T follicular helper cell (primary cell): Measurements from ENCODE around the gene FMO5.
"Not testable (repeated sequence)": the region's sequence is repeated elsewhere in the genome, so short reads cannot be mapped to it uniquely, and the experiment has no call there.

Source experiments
- DNase-seq: peaks from one replicate; pipeline ENCODE4 v3.0.0-alpha.2; 2020; ENCODE audit warnings: low read depth

The FMO5 gene

DNA sequence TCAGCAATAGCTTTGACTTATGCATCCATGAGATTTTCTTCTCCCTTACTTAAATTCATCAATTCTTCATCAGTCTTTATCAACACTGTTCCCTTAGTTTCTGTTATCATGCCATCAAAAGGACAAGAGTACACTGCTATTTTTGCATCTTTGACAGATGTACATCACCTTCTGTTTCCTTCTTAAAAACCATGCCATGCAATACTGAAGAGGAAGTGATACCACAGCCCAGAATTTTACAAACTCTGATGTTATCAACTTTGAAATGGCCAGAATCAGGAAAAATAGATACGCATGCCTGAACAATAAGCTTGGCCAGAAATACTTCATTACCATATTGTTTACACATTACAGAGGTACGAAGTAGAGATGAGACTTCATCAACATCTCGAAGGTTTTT lies 21.1 kb downstream of the FMO5 start:
- DNase-seq = no peak

DNA sequence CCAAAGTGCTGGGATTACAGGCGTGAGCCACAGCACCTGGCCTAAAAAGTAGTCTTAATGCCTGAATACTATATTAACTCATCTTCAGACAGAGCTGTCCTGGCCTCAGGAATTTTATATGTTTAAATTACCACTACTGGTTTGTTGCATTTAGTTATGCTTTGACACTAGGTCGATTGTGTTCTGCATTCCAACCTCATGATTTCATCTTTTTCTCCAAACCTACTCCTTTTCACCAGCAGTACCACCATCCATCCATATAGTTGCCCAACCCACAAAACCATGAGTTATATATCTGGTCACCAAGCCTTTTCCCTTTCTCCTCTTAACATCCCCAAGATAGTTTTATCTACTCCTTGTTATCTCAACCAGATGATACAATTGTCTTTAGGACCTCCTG lies 22.6 kb downstream of the FMO5 start:
- DNase-seq = no peak

DNA sequence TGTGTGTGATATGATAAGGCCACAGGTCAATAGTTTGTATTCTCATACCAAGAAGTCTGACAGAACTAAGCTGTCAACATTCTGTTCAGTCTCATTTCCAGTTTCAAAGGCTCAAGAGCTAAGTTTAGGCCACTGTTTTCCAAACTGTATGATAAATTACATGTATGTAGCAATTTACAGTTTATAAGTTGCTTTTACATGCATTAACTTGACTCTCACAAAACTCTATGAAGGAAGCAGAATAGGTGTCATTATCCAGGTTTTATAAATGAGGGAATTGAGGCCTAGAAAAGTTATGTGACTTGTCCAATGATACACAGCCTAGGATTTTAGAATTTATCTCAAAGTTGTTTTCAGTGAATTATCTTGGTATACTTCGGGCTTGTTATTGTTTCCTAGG lies 23.4 kb downstream of the FMO5 start:
- DNase-seq = no peak

DNA sequence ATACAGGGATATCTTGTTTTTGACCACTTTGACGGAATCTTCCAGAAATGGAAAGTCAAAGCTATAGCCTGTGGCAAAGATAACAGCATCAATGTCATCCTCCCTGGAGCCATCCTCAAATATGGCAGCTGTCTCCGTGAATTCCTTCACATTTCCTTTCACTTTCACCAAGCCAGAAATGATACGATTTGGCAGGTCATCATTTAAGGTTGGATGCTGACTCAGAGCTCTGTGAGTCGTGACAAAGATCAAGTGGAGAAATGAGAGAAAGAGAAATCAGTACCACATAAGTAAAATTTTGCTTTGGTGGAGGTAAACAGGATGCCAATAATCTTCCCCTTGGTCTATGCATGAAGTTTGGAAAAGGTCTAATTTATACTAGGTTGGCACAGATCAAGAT lies 23.9 kb downstream of the FMO5 start:
- DNase-seq = no peak

DNA sequence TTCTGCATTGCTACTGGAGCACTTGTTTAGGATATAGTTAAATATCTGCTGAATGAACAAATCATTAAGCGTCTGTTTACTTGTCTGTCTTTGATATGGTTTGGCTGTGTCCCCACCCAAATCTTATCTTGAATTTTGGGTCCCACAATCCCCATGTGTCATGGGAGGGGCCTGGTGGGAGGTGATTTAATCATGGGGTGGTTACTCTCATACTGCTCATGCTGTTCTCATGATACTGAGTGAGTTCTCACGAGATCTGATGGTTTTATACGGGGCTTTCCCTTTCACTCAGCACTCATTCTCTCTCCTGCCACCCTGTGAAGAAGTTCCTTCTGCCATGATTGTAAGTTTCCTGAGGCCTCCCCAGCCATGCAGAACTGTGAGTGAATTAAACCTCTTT lies 27.8 kb downstream of the FMO5 start:
- not testable (repeated sequence) for DNase-seq

DNA sequence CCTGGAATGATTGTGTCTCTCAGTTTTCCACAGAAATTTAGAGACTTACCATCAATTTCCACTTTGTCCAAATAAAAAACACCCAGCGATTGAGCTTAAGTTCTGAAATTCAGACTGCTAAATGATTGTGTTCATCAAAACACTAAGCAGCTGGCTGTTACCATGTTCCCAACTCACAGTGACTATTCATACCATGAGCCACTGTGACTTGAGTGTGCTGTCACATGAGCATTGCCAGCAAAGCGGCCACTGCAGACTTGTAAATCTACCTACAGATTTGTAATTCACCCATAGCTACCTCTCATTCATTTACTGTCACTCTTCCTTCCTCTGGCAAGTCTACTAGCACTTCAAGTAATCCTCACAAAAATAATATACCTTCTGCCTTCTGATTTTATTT lies 35.6 kb downstream of the FMO5 start:
- DNase-seq = no peak

DNA sequence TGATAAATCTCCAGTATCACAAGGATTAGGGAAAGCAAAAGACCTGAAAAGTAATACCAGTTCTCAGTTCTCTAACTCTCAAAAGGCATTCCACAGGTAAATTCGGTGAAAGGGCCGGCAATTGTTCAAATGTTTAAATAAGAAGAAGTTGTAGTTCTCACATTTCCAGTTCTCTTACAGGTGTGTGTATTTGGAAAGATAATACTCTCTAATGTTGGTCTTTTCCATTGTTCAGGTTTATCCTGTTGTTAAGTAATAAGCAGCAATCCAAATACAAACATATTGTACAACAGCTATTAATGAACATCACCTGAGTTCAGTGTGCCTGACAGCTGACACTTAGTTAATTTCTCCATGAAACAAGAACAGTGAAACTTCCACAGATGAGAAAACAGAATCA lies 39.7 kb downstream of the FMO5 start:
- DNase-seq = no peak

DNA sequence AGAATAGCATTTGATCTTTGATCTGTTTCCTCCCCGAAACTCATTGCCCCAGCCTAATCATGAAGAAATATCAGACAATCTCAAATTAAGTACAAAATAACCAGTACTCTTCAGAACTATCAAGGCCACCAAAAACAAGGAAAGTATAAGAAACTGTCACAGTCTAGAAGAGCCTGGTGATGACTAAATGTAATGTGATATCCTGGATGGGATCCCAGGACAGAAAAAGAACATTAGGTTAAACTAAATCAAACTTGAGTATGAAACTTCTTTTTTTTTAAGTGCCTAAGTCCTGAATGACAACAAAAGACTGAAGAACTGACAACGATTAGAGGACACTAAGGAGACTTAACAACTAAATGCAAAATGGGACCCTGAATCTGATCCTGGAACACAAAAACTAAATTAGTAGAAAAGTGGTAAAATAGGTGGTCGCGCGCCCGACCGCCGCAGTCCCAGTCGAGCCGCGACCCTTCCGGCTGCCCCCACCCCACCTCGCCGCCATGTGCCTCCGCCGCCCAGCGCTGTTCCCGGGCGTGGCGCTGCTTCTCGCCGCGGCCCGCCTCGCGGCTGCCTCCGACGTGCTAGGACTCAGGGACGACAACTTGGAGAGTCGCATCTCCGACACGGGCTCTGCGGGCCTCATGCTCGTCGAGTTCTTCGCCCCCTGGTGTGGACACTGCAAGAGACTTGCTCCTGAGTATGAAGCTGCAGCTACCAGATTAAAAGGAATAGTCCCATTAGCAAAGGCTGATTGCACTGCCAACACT lies 47.3 kb downstream of the FMO5 start:
- no peak for DNase-seq

DNA sequence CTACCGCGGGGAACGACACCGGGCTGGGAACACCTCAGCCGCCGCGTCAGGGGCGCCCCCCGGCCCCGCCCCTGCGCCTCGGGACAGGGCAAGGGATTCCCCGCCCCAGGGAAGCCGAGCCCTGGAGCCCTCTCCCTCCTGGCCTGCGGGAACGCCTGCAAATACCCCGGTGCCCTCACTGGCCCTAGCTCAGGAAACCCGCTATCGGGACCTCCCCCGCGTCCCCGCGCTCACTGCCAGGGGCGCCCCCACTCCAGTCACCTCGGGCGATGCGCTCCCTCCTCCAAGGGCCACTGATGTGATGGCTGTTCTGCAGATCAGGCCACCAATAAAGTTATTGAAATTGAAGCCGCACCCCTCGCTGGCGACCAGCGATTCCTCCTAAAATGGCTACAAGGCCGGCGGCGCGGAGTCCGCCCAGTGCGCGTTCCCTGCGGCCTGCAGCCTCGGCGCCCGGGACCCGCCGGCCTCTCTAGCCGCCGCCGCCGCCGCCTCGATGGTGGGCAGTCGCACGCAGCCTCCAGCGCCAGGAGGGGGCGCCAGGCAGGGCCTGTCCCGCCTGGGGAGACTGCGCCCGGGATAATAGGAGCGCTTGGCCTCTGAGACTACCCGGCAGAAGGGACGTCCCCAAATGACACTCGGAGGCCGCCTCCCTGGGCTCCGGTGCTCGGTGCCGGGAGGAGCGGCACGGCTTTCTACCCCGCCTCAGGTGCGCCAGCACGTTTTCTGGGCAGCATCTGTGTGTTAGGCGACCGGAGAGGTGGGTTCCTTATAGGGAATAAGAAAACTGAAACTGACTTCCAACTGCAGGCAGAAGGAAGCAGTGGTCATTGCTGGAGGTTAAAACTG lies 52.7 kb downstream of the FMO5 start, which contains the start of gene PRKAB2:
TSS of gene PRKAB2 (minus strand) at position 303 of the 849 bp plus-strand sequence. CDS start 326 bp downstream, outside the sequence.
- DNase-seq = peak; percentile 61

DNA sequence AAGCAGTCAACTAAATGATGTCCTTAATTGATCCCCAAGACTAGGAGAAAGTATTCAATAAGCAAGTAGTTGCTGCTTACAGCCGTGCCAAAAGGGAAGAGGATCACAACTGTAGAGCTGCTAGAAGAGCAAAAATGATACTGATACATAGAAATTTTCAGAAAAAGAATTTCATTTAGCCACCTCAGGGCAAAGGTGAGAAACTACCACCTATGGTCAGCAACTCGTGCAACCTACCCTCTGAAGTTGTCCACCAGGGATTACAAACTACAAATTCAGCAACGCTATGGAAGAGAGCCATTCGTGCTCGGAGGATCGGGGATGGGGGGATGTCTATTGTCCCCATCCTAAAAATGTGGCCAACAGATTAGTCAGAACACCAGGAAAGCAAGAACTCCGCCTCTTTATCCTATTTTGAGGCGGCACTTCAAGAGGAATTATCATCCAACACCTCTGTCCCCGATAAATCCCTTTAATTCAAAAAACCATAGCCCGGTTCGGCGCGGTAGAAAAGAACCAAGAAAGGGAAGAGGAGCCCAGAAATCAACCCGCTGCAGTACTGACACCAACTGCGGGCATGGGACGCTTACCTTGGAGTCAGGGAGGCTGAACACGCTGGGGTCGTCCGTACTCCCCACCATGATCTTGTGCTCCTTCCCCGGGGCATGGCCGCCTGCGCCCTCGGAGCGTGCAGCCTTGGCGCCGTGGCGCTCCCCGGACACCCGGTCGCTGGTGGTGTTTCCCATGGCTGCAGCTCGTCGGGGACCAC lies 53.6 kb downstream of the FMO5 start:
- no peak for DNase-seq

DNA sequence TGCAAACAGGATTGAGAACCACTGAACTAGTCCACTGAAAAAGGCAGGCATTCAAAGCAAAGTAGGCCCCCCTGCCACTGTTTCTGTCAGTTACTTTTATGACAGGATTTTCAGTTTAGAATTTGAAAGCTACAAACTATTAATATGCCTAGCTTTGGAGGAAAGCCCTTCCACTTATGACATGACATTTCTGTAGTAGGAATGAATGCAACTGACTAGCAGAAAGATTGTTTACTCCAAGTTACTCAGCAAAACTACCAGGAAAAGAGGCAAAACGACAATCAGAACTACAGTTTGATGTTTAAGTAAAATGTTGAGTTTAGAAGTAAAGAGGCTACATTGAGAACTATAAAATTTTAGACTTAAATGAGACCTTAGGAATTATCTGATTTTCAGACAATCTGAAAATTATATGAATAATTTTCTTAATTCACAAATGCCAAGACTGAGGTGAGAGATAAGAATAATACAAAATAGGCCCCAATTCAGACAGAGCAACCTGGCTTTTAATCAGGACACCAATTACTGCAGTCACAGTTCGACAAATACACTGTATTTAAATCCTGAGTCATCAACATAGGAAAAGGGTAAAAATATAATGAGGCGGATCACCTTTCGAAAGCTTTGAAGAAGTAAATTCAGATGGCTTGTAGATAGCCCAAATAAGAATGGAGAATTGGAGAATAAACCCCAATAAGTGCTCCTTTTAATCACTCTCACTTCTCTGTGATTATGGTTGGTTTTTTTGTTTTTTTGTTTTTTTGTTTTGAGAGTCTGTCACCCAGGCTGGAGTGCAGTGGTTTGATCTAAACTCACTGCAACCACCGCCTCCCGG lies 55.1 kb downstream of the FMO5 start:
- DNase-seq = no peak

DNA sequence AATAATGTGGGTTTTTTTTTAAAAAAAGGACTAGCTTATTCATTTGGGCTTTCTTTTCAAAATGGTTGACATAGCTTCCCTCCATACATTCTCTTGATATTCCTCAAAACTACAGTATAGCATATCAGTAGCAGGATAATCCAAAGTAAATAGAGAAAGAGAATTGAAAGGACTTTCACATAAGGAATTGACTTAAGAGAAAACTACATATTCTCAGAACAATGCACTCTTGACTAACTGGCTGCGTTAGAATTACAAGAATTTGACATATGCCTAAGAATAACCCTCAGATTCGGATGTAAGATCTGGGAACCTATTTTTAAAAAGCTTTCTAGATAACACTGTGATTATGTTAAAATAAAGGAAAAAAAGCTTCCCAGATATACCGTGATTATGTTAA lies 56.0 kb downstream of the FMO5 start:
- no peak for DNase-seq

DNA sequence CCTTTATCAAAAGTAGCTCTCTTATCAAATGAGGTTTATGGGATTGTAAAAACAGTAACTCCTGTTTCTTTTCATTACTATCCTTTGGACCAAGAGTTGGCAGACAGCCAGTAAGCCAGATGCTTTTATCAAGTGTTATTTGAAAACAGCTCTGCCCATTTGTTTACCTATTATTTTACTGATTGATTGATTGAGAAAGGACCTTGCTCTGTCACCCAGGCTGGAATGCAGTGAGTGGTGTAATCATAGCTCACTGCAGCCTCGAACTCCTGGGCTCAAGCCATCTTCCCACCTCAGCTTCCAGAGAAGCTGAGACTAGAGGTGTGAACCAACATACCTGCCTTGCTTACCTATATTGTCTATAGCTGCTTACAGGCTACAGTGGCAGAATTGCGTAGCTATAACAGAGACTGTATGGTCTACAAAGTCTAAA lies 56.5 kb downstream of the FMO5 start:
- DNase-seq = no peak

DNA sequence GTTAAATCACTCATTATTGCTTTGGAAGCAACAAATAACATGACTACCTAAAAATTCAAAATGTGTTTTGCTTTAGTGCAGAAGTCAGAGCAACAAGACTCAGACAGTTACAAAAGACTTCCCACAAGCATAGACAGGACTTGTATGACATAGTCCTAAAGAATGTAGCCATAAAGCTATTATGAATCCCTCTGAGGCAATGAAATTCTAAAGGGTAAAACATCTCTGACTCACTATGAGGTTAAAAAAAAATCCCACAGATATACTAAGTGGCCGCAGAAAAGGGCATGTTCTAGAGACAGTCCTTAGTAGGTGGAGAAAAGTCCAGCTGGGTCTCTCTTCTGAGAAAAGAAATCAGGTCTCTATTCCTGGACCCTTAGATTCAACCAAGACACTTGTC lies 57.8 kb downstream of the FMO5 start:
- DNase-seq = no peak

DNA sequence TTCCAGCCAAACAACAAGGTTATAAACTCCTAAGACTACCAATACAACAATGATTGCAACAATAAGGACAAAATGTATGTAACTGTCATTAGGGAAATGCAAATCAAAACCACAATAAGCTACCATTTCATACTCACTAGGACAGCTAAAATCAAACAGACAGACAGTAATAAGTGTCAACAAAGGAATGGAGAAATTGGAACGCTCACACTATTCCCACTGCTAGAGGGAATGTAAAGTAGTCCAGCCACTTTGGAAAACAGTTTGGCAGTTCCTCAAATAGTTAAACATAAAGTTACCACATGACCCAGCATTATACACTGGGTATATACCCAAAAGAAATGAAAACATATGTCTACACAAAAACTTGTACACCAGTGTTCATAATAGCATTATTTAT lies 62.1 kb downstream of the FMO5 start:
- DNase-seq = no peak

DNA sequence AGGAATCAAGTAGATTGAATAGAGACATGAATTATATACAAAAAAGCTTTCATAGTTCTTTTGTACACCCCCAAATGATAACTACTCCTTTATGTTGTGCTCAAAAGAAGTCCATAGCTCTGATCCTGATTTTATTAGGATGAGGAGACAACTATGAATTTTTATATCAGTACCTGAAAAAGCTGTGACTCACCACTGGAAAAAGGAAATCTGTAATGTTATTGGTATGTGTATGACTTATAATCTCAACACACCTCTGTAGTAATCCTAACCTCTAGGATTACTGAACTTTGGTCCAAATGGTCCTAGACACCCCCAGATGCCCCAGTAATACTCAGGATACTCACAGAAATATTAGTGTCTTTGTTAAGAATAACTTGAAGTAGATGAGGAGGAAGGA lies 63.0 kb downstream of the FMO5 start:
- DNase-seq = no peak

DNA sequence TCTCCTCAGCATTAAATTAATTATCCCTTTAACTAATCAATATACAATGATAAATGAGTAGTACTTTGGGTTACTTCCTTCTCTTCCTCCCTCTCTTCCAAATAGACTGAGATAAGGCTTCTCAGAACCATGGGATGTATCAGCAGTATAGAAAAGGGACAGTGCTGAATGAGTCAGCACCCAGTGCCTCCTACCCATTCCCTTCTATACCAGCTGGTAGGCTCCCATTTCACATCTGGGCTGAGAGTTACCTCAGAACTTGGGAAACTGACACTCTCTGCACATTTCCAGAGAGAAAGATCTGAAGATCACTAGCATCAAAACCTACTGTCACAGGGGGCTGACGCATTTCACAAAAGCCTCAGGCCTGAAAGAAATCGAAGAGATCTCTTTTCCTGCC lies 68.0 kb downstream of the FMO5 start:
- DNase-seq = not testable (repeated sequence)

DNA sequence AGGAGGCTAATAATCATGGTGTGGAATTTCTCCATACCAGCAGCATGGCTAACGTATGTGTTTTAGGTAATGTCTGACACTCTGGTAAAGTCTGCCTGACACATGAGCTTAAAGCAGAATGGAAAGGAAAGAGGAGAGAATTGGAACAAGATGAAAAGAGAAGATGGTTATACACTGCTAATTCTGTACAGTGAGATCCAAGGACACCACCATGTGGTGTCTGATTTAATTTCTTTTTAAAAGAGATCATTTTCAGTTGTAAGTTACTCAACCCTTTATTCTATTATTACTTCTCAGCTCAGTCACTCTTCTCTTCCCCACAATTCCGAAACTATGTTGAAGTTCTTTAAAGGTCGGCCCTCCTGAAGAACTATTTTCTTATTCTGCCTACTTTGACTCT lies 68.5 kb downstream of the FMO5 start:
- DNase-seq = no peak

DNA sequence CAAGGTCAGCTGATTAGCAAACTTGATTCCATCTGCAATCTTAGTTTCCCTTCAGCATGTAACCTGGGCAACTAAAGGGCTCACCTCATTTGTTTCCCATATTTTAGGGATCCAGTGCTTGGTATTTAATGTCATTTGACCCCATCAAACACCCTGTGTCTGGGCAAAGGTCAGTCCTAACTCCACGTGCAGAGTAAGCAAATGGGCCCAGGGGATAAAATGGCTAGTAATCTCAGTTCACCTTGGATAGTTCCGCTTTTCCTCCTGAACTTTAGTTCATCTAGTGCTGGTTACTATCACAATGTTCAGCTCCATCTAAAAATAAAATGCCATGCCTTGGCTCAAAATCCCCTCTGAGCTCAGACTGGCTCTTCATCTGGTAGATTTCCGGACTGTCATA lies 72.4 kb downstream of the FMO5 start:
- DNase-seq = no peak

DNA sequence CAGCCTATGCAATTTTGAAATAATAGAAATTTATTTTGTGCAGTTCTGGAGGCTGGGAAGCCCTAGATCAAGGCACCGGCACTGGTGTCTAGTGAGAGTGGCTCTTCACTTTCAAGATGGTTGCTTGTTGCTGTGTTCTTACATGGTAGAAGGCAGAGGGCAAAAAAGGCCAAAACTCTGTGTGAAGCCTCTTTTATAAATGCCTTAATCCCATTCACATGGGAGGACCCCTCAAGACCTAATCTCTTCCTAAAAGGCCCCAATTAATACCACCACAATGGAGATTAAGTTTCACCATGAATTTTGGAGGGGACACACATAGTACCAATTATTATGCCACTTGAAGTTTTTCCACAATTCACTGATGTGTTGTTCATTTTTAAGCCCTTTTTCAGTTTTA lies 73.9 kb downstream of the FMO5 start:
- no peak for DNase-seq

DNA sequence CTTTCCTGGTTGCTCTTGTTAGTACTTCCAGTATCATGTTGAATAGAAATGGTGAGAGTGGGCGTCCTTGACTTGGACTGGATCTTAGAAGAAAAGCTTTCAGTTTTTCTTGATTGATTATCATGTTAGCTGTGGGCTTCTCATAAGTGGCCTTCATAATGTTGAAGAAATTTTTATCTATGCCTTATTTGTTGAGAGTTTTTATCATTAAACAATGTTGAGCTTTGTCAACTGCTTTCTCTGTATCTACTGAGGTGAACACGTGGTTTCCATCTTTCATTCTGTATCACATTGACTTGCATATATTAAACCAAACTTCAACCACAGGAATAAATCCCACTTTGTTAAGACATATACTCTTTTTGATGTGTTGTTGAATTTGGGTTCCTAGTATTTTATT lies 82.3 kb downstream of the FMO5 start:
- DNase-seq = no peak
